Measurements from ENCODE around the gene POMC.

DNA sequence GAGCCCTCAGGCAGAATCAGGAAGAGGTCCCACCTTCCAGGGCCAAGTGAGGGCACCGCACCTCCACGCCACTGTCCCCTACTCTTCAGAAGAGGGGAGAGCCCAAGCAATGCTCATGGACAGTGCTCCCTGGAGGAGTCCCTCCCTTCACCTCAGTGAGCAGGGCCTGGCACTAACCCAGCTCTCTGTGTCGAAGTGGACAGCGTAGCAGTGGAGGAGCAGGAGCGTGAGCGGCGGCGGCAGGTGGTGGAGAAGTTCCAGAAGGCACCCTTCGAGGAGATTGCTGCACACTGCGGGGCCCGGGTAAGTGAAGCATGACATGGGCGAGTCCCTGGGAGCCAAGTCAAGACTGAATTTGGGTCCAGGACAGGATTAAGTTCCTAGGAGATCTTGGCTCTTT is 16.7 kb downstream of the POMC start:
- TF ChIP-seq, protein P1, sequence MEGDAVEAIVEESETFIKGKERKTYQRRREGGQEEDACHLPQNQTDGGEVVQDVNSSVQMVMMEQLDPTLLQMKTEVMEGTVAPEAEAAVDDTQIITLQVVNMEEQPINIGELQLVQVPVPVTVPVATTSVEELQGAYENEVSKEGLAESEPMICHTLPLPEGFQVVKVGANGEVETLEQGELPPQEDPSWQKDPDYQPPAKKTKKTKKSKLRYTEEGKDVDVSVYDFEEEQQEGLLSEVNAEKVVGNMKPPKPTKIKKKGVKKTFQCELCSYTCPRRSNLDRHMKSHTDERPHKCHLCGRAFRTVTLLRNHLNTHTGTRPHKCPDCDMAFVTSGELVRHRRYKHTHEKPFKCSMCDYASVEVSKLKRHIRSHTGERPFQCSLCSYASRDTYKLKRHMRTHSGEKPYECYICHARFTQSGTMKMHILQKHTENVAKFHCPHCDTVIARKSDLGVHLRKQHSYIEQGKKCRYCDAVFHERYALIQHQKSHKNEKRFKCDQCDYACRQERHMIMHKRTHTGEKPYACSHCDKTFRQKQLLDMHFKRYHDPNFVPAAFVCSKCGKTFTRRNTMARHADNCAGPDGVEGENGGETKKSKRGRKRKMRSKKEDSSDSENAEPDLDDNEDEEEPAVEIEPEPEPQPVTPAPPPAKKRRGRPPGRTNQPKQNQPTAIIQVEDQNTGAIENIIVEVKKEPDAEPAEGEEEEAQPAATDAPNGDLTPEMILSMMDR (conservative IDR thresholded peaks at IDR 0.05), result no peak
- no peak for TF ChIP-seq EZH2 (IDR thresholded peaks at IDR 0.05; ENCODE audit: low read depth)

All from PC-9 (cell line).